ENCODE results near the gene CNOT10. TPM values are rescaled to one million over a fixed set of nuclear protein-coding genes. Genes with fewer than 3 reads are reported as not detected.

The CNOT10 gene
- total and polyA plus RNA-seq, 2 donors (not counting 1 experiment from before 2014, with no cell fraction given) = 22.6 to 69.0 TPM

GRCh38 chr3:32816439-32817256 is 131.7 kb downstream of the CNOT10 start:
- 2% methylated on average over 79 of the region's 85 CpGs for WGBS (ENCODE audit: insufficient coverage)
- no peaks in the 10 kb centered on the region for H3K79me2 ChIP-seq (ENCODE audit: control insufficient read depth, insufficient read depth, low read length)
- no peaks in the 10 kb centered on the region for H3K9me3 Mint-ChIP-seq (ENCODE audit: insufficient read depth)
- H3K4me2 ChIP-seq (replicated peaks; ENCODE audit: low read depth, low read length, poor library complexity, severe bottlenecking) = peak overlapping the region; percentile 79
- no peak overlapping the region for H3K27ac Mint-ChIP-seq
- peaks cover 43% of the 10 kb centered on the region for H3K27me3 Mint-ChIP-seq
- no peaks in the 10 kb centered on the region for H4K20me1 ChIP-seq (ENCODE audit: control insufficient read depth, insufficient read depth, low read length, poor library complexity, severe bottlenecking)
- peak; percentile 48 for DNase-seq
- H3K27me3 ChIP-seq (replicated peaks in 1 of 4; ENCODE audit: control extremely low read depth in 1 of 4, control insufficient read depth in 3 of 4, insufficient read depth in 4 of 4, low read length in 3 of 4) = peaks cover 0 to 30% (median 15%) of the 10 kb centered on the region in 4 experiments
- ChIA-PET CTCF (no interaction called here), POLR2A (no interaction called here)
- intact Hi-C loops (cut with micrococcal nuclease) = no loop called here
- peak overlapping the region in 4 of 5 experiments; percentile 25 to 46 (median 44) for H3K4me3 ChIP-seq (ENCODE audit: control extremely low read depth in 1 of 5, extremely low read depth in 1 of 5, insufficient read depth in 1 of 5, low read depth in 2 of 5, low read length in 4 of 5)
- H3K4me1 ChIP-seq (ENCODE audit: control insufficient read depth in 2 of 2, insufficient read depth in 2 of 2, low read length in 2 of 2) = peaks cover 14 to 23% of the 10 kb centered on the region in 2 donors
- no peak for ATAC-seq (ENCODE audit: low read depth)
- peak overlapping the region; percentile 47 for H3K9ac ChIP-seq (ENCODE audit: low read length)
- TF ChIP-seq CTCF (IDR thresholded peaks at IDR 0.05) (no peak), EZH2 (IDR thresholded peaks at IDR 0.05; ENCODE audit: borderline replicate concordance, insufficient read depth, low read depth, low read length, poor library complexity, severe bottlenecking) (no peak)
- H3K4me1 Mint-ChIP-seq = peaks cover 30% of the 10 kb centered on the region
- peak overlapping the region; percentile 22 for H2AFZ ChIP-seq (ENCODE audit: insufficient read depth, low read depth, low read length, poor library complexity, severe bottlenecking)
- peak overlapping the region; percentile 77 for H3K4me3 Mint-ChIP-seq
- no peaks in the 10 kb centered on the region for H3K9me3 ChIP-seq (ENCODE audit: control extremely low read depth in 1 of 3, control insufficient read depth in 2 of 3, insufficient read depth in 1 of 3, low read length in 2 of 3)
- H3K27ac ChIP-seq (ENCODE audit: low read length in 2 of 2) = no peak overlapping the region
- H3K36me3 ChIP-seq (replicated peaks in 1 of 2; ENCODE audit: control extremely low read depth in 1 of 2, control insufficient read depth in 1 of 2, extremely low read depth in 1 of 2, insufficient read depth in 2 of 2, low read length in 1 of 2) = no peaks in the 10 kb centered on the region

GRCh38 chr3:32817257-32817557 is 132.2 kb downstream of the CNOT10 start:
- DNase-seq (no peak), ATAC-seq (ENCODE audit: low read depth) (no peak)
- Histone ChIP-seq H4K20me1 (ENCODE audit: control insufficient read depth, insufficient read depth, low read length, poor library complexity, severe bottlenecking) (no peaks in the 10 kb centered on the region), H3K4me1 (ENCODE audit: control insufficient read depth in 2 of 2, insufficient read depth in 2 of 2, low read length in 2 of 2) (peaks cover 14 to 23% of the 10 kb centered on the region in 2 donors), H3K27ac (ENCODE audit: low read length in 2 of 2) (no peak overlapping the region), H3K36me3 (replicated peaks in 1 of 2; ENCODE audit: control extremely low read depth in 1 of 2, control insufficient read depth in 1 of 2, extremely low read depth in 1 of 2, insufficient read depth in 2 of 2, low read length in 1 of 2) (no peaks in the 10 kb centered on the region), H3K4me2 (replicated peaks; ENCODE audit: low read depth, low read length, poor library complexity, severe bottlenecking) (peak overlapping the region; percentile 79), H3K27me3 (replicated peaks in 1 of 4; ENCODE audit: control extremely low read depth in 1 of 4, control insufficient read depth in 3 of 4, insufficient read depth in 4 of 4, low read length in 3 of 4) (peaks cover 0 to 32% (median 16%) of the 10 kb centered on the region in 4 experiments), H3K9ac (ENCODE audit: low read length) (peak overlapping the region; percentile 47), H2AFZ (ENCODE audit: insufficient read depth, low read depth, low read length, poor library complexity, severe bottlenecking) (peak overlapping the region; percentile 22), H3K9me3 (ENCODE audit: control extremely low read depth in 1 of 3, control insufficient read depth in 2 of 3, insufficient read depth in 1 of 3, low read length in 2 of 3) (no peaks in the 10 kb centered on the region), H3K79me2 (ENCODE audit: control insufficient read depth, insufficient read depth, low read length) (no peaks in the 10 kb centered on the region), H3K4me3 (ENCODE audit: control extremely low read depth in 1 of 5, extremely low read depth in 1 of 5, insufficient read depth in 1 of 5, low read depth in 2 of 5, low read length in 4 of 5) (peak overlapping the region in 3 of 5 experiments; percentile 25 to 46 (median 46))
- ChIA-PET CTCF (no interaction called here), POLR2A (no interaction called here)
- TF ChIP-seq EZH2 (IDR thresholded peaks at IDR 0.05; ENCODE audit: borderline replicate concordance, insufficient read depth, low read depth, low read length, poor library complexity, severe bottlenecking) = no peak
- no peak for TF ChIP-seq CTCF (IDR thresholded peaks at IDR 0.05)
- intact Hi-C loops (cut with micrococcal nuclease) = no loop called here
- H3K27ac Mint-ChIP-seq = no peak overlapping the region
- H3K9me3 Mint-ChIP-seq (ENCODE audit: insufficient read depth) = no peaks in the 10 kb centered on the region
- peaks cover 41% of the 10 kb centered on the region for H3K27me3 Mint-ChIP-seq
- peak overlapping the region; percentile 77 for H3K4me3 Mint-ChIP-seq
- 3% methylated on average over 49 of the region's 49 CpGs for WGBS (ENCODE audit: insufficient coverage)
- peaks cover 30% of the 10 kb centered on the region for H3K4me1 Mint-ChIP-seq

All from B cell (primary cell).